MCF 10A (cell line): Measurements from ENCODE around the gene BSPRY. TPM values are rescaled to one million over a fixed set of nuclear protein-coding genes. Genes with fewer than 3 reads are reported as not detected.

Experiments used
- Bru-seq: library from RNA; stranded (reverse); fragments of 400-500 nt; gene quantifications from one replicate; lab custom pipeline; 2021; lab: Mats Ljungman, UMichigan
- BruChase-seq, 2 experiments: library from RNA; stranded (reverse); fragments of 400-500 nt; gene quantifications; one replicate each; lab custom pipeline; 2021; lab: Mats Ljungman, UMichigan
- BruUV-seq: library from RNA; stranded (reverse); fragments of 400-500 nt; replicated peaks from 2 replicates; lab custom pipeline; 2021; lab: Mats Ljungman, UMichigan
- CTCF ChIA-PET: fragments of 300-600 bp; sonication (Branson Sonifier 250); formaldehyde crosslinking; extraction: SDS; loops from one replicate; lab custom pipeline; 2021; ENCODE audit warnings: antibody characterized with exemption, inconsistent platforms; lab: Yijun Ruan, JAX
- POLR2A ChIA-PET: fragments of 300-600, 350-650 bp; sonication (Branson Sonifier 250); formaldehyde crosslinking; extraction: SDS; loops from one replicate; lab custom pipeline; 2020; ENCODE audit warnings: antibody characterized with exemption, inconsistent platforms; lab: Yijun Ruan, JAX
- DNase-seq: peaks from one replicate; pipeline ENCODE4 v3.0.0-alpha.2; 2018; ENCODE audit not compliant: unreplicated experiment
- H3K27ac Mint-ChIP-seq: one replicate; pipeline ENCODE4 v1.8.0; 2022; ENCODE audit warnings: mild to moderate bottlenecking, low read depth, mixed read lengths; ENCODE audit not compliant: unreplicated experiment
- H3K27me3 Mint-ChIP-seq: one replicate; pipeline ENCODE4 v1.8.0; 2022; ENCODE audit warnings: mixed read lengths; ENCODE audit not compliant: insufficient read depth, unreplicated experiment
- H3K36me3 Mint-ChIP-seq: one replicate; pipeline ENCODE4 v1.8.0; 2022; ENCODE audit warnings: mild to moderate bottlenecking, moderate library complexity, mixed read lengths; ENCODE audit not compliant: insufficient read depth, unreplicated experiment
- H3K4me1 Mint-ChIP-seq: one replicate; pipeline ENCODE4 v1.8.0; 2022; ENCODE audit warnings: mixed read lengths; ENCODE audit not compliant: insufficient read depth, unreplicated experiment
- H3K4me3 Mint-ChIP-seq: one replicate; pipeline ENCODE4 v1.8.0; 2022; ENCODE audit warnings: mild to moderate bottlenecking, moderate library complexity, mixed read lengths; ENCODE audit not compliant: unreplicated experiment
- H3K9me3 Mint-ChIP-seq: one replicate; pipeline ENCODE4 v1.8.0; 2022; ENCODE audit warnings: mixed read lengths; ENCODE audit not compliant: unreplicated experiment
- intact Hi-C: fragments of 100-400 bp; cut with micrococcal nuclease; formaldehyde crosslinking; loops from 2 replicates; pipeline ENCODE4 v1.14.1; 2022
- long read RNA-seq: library from polyadenylated mRNA; stranded (forward); transcript quantifications from one replicate; pipeline ENCODE4 v2.0.0, GENCODE V29; 2022
- total RNA-seq: library from RNA; stranded (reverse); gene quantifications from 2 replicates; pipeline ENCODE4 v1.2.3, GENCODE V29; 2022
- TF ChIP-seq, protein P1 (sequence below): fragments of 200-600 bp; IDR thresholded peaks from one replicate; pipeline ENCODE4 v1.8.0; 2022; ENCODE audit warnings: antibody characterized with exemption, mild to moderate bottlenecking; ENCODE audit not compliant: unreplicated experiment

Gene BSPRY
- 0.17 and 0.21 TPM in 2 replicates for total RNA-seq
- Bru-seq, nascent RNA, result percentile 5 among the genes with signal in this experiment
- percentile 7 among the genes with signal in this experiment for BruChase-seq, experiment 1, labeled RNA remaining after a 6-hour chase
- percentile 12 among the genes with signal in this experiment for BruChase-seq, experiment 2, labeled RNA remaining after a 2-hour chase
- long read RNA-seq, partial matches to known transcripts, result 0 of 2 reads
- long read RNA-seq, other reads (novel, unspliced or antisense), result 0 of 2 reads

DNA sequence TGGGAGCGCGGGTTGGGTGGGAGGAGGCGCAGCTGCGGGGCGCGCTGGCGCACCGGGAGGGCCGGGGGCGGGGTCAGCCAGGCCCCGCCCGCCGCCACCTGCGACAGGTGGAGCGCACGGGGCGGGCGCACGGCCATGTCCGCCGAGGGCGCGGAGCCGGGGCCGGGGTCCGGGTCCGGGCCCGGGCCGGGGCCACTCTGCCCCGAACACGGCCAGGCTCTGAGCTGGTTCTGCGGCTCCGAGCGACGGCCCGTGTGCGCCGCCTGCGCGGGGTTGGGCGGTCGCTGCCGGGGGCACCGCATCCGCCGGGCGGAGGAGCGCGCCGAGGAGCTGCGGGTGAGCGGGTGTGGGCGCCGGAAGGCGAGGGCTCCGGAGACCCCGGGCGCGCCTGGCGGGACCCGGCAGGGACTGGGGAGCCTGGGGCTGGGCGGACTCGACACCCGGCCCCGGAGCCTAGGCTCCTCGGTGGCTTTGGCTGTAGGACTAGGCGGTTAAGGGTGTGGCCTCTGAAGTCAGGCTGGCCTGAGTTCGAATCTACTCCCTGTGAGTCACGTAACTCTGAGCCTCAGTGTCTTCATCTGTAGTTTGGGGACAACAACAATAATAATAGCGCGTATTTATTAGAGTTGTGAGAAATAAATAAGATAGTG, at the start of gene BSPRY:
TSS of gene BSPRY (plus strand) at position 97 of the 650 bp plus-strand sequence. CDS start at position 136, 39 bp downstream.
- no peak within 1 kb of the TSS for H3K27ac Mint-ChIP-seq
- POLR2A ChIA-PET, result interaction anchor here (0.6 to 1.6 kb wide), 4 partner anchors 9 to 61 kb away, joined by 3 to 5 read pairs (median 4); partner anchors contain the start of genes C9orf43, HDHD3, POLE3 and WDR31
- intact Hi-C loops, result no loop called here
- TF ChIP-seq, protein P1, sequence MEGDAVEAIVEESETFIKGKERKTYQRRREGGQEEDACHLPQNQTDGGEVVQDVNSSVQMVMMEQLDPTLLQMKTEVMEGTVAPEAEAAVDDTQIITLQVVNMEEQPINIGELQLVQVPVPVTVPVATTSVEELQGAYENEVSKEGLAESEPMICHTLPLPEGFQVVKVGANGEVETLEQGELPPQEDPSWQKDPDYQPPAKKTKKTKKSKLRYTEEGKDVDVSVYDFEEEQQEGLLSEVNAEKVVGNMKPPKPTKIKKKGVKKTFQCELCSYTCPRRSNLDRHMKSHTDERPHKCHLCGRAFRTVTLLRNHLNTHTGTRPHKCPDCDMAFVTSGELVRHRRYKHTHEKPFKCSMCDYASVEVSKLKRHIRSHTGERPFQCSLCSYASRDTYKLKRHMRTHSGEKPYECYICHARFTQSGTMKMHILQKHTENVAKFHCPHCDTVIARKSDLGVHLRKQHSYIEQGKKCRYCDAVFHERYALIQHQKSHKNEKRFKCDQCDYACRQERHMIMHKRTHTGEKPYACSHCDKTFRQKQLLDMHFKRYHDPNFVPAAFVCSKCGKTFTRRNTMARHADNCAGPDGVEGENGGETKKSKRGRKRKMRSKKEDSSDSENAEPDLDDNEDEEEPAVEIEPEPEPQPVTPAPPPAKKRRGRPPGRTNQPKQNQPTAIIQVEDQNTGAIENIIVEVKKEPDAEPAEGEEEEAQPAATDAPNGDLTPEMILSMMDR, result no peak
- no peaks in the 10 kb centered on the region for H3K9me3 Mint-ChIP-seq
- DNase-seq, result no peak
- peak within 1 kb of the TSS; percentile 60 for H3K4me3 Mint-ChIP-seq
- H3K27me3 Mint-ChIP-seq, result peaks cover 22% of the 10 kb centered on the region
- no peaks in the 10 kb centered on the region for H3K4me1 Mint-ChIP-seq
- no TSS peak for BruUV-seq
- H3K36me3 Mint-ChIP-seq, result no peaks in the 10 kb centered on the region
- CTCF ChIA-PET, result interaction anchor here (1.1 to 2.8 kb wide), 5 partner anchors 9 to 307 kb away, joined by 3 to 10 read pairs (median 5); partner anchors contain the start of genes ALAD, CDC26, PRPF4 and WDR31

DNA sequence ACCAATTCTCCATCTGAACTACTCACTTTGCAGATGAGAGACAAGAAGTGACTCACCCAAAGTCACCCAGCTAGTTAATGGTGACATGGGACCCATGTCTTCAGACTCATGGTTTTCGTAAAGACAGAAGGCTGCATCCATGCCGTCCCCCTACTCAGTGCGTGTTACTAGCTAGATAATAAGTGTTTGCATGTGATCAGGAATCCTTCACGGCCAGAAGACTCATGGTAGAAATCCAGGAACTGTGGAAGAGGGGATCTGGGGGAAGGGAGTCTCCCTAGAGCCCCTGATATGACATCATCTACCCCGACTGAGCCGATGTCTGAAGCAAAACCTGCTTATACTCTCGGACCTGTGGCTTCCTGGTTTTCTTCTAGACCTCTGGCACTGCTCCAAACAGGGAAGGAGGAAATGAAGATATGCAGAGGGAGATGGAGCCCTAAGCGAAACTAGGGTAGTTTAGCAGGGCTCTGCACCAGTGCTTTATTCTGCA, 49.5 kb upstream of the BSPRY start:
- H3K4me3 Mint-ChIP-seq, result no peak overlapping the region
- no TSS peak for BruUV-seq
- POLR2A ChIA-PET, result no interaction called here
- peak; percentile 32 for DNase-seq
- H3K9me3 Mint-ChIP-seq, result no peaks in the 10 kb centered on the region
- TF ChIP-seq, protein P1, result no peak
- CTCF ChIA-PET, result interaction anchor here (0.6 to 1.7 kb wide), 4 partner anchors 30 to 561 kb away, joined by 3 to 8 read pairs (median 3); no protein-coding TSS in a partner anchor
- no peak overlapping the region for H3K27ac Mint-ChIP-seq
- intact Hi-C loops, result loop anchor here (10.0 kb wide), 1 partner anchor 295 kb away; no protein-coding TSS in a partner anchor
- H3K27me3 Mint-ChIP-seq, result peaks cover 47% of the 10 kb centered on the region
- peaks cover 5% of the 10 kb centered on the region for H3K4me1 Mint-ChIP-seq
- H3K36me3 Mint-ChIP-seq, result peaks cover 13% of the 10 kb centered on the region

DNA sequence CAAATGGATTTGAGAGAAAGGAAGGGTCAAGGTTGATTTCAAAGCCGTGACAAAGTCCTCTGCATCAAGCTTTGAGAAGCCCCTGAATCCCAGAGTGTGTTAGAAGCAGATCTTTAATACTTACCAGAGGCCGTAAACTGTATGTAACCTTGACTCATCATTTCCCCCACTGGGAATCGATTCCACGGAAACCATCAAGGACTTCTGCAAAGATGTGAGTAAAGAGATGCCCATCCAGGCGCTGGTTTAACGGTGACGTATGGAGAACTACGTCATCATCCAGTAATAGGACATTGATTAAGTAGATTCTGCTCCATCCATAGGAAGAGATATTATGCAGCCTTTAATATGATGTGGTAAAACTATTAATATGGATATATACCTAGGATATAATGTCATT, 47.8 kb upstream of the BSPRY start:
- H3K27ac Mint-ChIP-seq, result no peak overlapping the region
- peaks cover 5% of the 10 kb centered on the region for H3K4me1 Mint-ChIP-seq
- CTCF ChIA-PET, result interaction anchor here (0.6 kb wide), 1 partner anchor 471 kb away, joined by 4 read pairs; no protein-coding TSS in a partner anchor
- intact Hi-C loops, result loop anchor here (10.0 kb wide), 1 partner anchor 293 kb away; no protein-coding TSS in a partner anchor
- POLR2A ChIA-PET, result interaction anchor here (0.9 kb wide), 1 partner anchor 86 kb away, joined by 3 read pairs; no protein-coding TSS in a partner anchor
- no TSS peak for BruUV-seq
- no peaks in the 10 kb centered on the region for H3K9me3 Mint-ChIP-seq
- no peak for DNase-seq
- H3K4me3 Mint-ChIP-seq, result no peak overlapping the region
- TF ChIP-seq, protein P1, result no peak
- peaks cover 47% of the 10 kb centered on the region for H3K27me3 Mint-ChIP-seq
- H3K36me3 Mint-ChIP-seq, result peaks cover 13% of the 10 kb centered on the region
